ENCODE data around the gene PDE4D. TPM values are rescaled to one million over a fixed set of nuclear protein-coding genes. Genes with fewer than 3 reads are reported as not detected.

Gene PDE4D
- total RNA-seq, 1 donor from 2014 or later = 2.3 TPM

DNA sequence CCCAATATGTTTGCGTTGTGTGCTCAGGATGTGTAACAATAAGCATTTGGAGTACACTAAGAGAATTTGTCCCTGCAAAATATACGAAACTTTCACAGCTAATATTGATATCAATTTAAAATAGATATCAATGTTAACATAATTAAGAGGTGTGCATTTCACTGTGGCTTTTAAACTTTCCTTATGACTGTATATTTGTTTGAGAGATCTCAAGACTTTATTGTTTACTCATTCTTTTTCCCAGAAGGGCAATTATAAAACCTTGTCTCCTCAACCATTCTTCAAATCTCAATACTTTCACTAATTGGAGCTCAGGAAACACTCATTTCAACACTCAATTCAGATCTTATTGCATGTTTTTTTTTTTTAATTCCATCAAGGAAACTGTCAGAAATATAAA is 241.1 kb downstream of the PDE4D start:
- H3K27ac Mint-ChIP-seq = no peak overlapping the region

DNA sequence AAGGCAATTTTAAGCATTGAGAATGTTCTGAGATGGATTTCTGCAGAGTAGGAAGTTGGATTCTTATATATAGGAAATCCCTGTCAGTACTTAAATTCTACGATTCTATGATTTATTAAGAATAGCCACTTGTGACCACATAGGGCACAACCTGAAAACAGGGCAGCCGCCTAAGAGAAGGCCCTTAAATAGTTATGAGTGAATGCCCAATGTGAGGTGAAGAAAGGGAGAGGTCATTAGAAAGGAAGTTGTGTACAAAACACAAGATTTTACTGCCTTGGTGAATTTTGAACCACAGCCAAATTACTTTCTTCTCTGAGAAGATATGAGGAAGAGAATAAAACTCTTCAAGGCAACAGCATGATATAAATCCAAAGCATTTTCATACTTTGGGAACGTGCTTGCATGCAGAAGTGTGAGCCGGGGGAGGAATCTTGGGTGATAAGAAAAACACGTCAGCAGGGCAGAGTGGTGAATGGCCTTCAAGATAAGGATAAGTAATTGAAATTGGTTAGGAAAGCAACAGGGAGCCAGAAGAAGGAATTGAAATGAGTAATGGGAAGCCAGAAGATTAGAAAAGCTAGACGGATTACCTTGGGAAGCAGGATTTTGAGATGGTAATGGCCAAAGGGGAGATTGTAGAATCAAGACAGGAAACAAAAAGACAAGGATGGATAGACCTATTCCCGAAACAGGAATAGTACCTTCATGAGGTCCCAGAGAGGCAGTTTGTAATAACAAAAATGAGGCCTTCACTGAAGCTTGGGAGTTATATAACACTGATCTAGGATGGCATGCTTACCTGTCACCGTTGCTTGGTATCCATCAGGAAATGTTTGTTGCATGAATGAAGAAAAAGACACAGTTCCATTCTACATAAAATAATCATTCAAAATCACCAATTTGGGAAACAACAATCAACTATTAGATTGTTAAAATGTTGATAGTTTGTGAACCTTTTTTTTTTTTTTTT is 244.3 kb downstream of the PDE4D start:
- Mint-ChIP-seq H3K27me3 (ENCODE audit: insufficient read depth, low read depth) (peaks cover 2% of the 10 kb centered on the region), H3K4me3 (no peak overlapping the region), H3K4me1 (peaks cover 9% of the 10 kb centered on the region), H3K27ac (no peak overlapping the region), H3K9me3 (no peaks in the 10 kb centered on the region), H3K36me3 (no peaks in the 10 kb centered on the region)
- H4K20me1 ChIP-seq (ENCODE audit: low read depth) = no peaks in the 10 kb centered on the region
- no peaks in the 10 kb centered on the region for H3K9me3 ChIP-seq (ENCODE audit: low read depth)
- H2AFZ ChIP-seq (replicated peaks) = no peak overlapping the region
- H3K27ac ChIP-seq = no peak overlapping the region
- no peak overlapping the region for H3K9ac ChIP-seq
- peaks cover 6% of the 10 kb centered on the region for H3K4me1 ChIP-seq
- peaks cover 7% of the 10 kb centered on the region for H3F3A ChIP-seq (ENCODE audit: low read depth)
- no peaks in the 10 kb centered on the region for H3K27me3 ChIP-seq
- no peaks in the 10 kb centered on the region for H3K79me2 ChIP-seq (ENCODE audit: low read depth)
- DNase-seq (ENCODE audit: low spot score) = no peak
- no peak overlapping the region for H3K4me3 ChIP-seq
- H3K36me3 ChIP-seq = no peaks in the 10 kb centered on the region
- no peak overlapping the region for H3K4me2 ChIP-seq
- TF ChIP-seq EZH2phosphoT487 (IDR thresholded peaks at IDR 0.05) (no peak), EZH2 (IDR thresholded peaks at IDR 0.05) (no peak)
- TF ChIP-seq, protein P1, sequence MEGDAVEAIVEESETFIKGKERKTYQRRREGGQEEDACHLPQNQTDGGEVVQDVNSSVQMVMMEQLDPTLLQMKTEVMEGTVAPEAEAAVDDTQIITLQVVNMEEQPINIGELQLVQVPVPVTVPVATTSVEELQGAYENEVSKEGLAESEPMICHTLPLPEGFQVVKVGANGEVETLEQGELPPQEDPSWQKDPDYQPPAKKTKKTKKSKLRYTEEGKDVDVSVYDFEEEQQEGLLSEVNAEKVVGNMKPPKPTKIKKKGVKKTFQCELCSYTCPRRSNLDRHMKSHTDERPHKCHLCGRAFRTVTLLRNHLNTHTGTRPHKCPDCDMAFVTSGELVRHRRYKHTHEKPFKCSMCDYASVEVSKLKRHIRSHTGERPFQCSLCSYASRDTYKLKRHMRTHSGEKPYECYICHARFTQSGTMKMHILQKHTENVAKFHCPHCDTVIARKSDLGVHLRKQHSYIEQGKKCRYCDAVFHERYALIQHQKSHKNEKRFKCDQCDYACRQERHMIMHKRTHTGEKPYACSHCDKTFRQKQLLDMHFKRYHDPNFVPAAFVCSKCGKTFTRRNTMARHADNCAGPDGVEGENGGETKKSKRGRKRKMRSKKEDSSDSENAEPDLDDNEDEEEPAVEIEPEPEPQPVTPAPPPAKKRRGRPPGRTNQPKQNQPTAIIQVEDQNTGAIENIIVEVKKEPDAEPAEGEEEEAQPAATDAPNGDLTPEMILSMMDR (IDR thresholded peaks at IDR 0.05) = no peak

More for the DNA sequence above, 241.1 kb downstream of the PDE4D start:
- Histone ChIP-seq H3K27me3 (no peaks in the 10 kb centered on the region), H3K36me3 (no peaks in the 10 kb centered on the region), H3K79me2 (ENCODE audit: low read depth) (no peaks in the 10 kb centered on the region), H2AFZ (replicated peaks) (no peak overlapping the region), H3K4me2 (no peak overlapping the region), H3K27ac (no peak overlapping the region), H3K4me1 (peaks cover 6% of the 10 kb centered on the region), H3K9me3 (ENCODE audit: low read depth) (no peaks in the 10 kb centered on the region), H4K20me1 (ENCODE audit: low read depth) (no peaks in the 10 kb centered on the region), H3K4me3 (no peak overlapping the region), H3K9ac (no peak overlapping the region), H3F3A (ENCODE audit: low read depth) (peaks cover 7% of the 10 kb centered on the region)
- no peak for TF ChIP-seq EZH2 (IDR thresholded peaks at IDR 0.05)
- TF ChIP-seq, protein P1 (IDR thresholded peaks at IDR 0.05) = no peak
- no peak for TF ChIP-seq EZH2phosphoT487 (IDR thresholded peaks at IDR 0.05)
- Mint-ChIP-seq H3K27me3 (ENCODE audit: insufficient read depth, low read depth) (no peaks in the 10 kb centered on the region), H3K4me3 (no peak overlapping the region), H3K9me3 (no peaks in the 10 kb centered on the region), H3K4me1 (peaks cover 5% of the 10 kb centered on the region), H3K36me3 (no peaks in the 10 kb centered on the region)
- DNase-seq (ENCODE audit: low spot score) = no peak

DNA sequence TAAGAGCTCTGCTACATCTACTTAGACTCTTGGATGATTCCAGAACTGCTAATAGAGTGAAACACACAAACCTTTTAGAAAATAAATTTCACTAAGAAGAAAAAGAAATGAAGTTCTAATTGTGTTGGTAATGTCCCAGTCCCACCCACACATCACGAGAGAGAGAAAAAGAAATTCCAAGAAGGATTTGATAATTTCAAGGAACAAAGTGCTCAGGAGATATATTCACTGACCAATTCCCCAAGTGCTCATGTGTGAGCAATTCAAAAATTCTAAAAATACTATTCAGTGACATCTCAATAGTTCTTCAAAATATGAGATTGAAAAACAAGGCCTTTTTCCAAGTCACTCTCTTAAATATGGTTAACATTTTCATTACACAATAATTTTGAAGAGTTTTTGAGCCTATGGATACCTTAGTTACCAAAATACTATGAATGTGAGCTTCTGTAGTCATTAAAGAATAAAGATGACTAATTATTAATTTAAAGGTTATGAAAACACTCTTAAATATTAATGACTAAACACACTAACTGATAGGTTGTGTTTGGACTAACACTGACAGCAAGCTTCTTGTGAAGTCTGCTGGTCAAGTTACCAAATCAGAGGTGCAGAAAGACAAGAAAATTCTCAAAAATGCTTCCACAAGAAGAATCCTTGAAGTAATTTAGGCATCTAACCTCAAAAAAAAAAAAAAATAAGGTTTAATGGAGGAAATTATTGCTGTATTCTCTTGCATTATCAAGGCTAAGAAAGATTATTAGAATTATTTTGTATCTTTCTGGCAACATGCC is 245.3 kb downstream of the PDE4D start:
- H3K36me3 ChIP-seq = no peaks in the 10 kb centered on the region
- H3K79me2 ChIP-seq (ENCODE audit: low read depth) = no peaks in the 10 kb centered on the region
- H3K27ac Mint-ChIP-seq = no peak overlapping the region
- H3K4me1 Mint-ChIP-seq = peaks cover 9% of the 10 kb centered on the region
- H3K27me3 ChIP-seq = no peaks in the 10 kb centered on the region
- no peak overlapping the region for H2AFZ ChIP-seq (replicated peaks)
- H3K9ac ChIP-seq = no peak overlapping the region
- H3K27me3 Mint-ChIP-seq (ENCODE audit: insufficient read depth, low read depth) = peaks cover 2% of the 10 kb centered on the region
- H3K36me3 Mint-ChIP-seq = no peaks in the 10 kb centered on the region
- no peak overlapping the region for H3K27ac ChIP-seq
- peaks cover 7% of the 10 kb centered on the region for H3F3A ChIP-seq (ENCODE audit: low read depth)
- TF ChIP-seq, protein P1 (IDR thresholded peaks at IDR 0.05) = no peak
- TF ChIP-seq EZH2 (IDR thresholded peaks at IDR 0.05) (no peak), EZH2phosphoT487 (IDR thresholded peaks at IDR 0.05) (no peak)
- H3K4me1 ChIP-seq = peaks cover 6% of the 10 kb centered on the region
- H3K9me3 ChIP-seq (ENCODE audit: low read depth) = no peaks in the 10 kb centered on the region
- no peaks in the 10 kb centered on the region for H3K9me3 Mint-ChIP-seq
- DNase-seq (ENCODE audit: low spot score) = no peak
- H3K4me3 Mint-ChIP-seq = no peak overlapping the region
- no peak overlapping the region for H3K4me3 ChIP-seq
- no peak overlapping the region for H3K4me2 ChIP-seq
- H4K20me1 ChIP-seq (ENCODE audit: low read depth) = no peaks in the 10 kb centered on the region

Data from neural progenitor cell (in vitro differentiated cells).